Uterus (tissue), 4 donors: ENCODE results near the gene METTL21C. TPM values are rescaled to one million over a fixed set of nuclear protein-coding genes. Genes with fewer than 3 reads are reported as not detected.

Experiments used
- DNase-seq, 2 donors: peaks; one replicate each; pipeline ENCODE4 v3.0.0-alpha.2; 2019 to 2020
- H3K27ac ChIP-seq, 2 donors: fragments of 200-600 bp; sonication (generic); 1 replicate in 1 of 2; 2 replicates in 1 of 2; pipeline ENCODE4 v1.5.1; 2016 to 2018
- H3K27me3 ChIP-seq, 2 donors: fragments of 200-600 bp; sonication (generic); one replicate each; pipeline ENCODE4 v1.5.1; 2018 to 2019; ENCODE audit warnings: control low read depth in 1 of 2
- H3K36me3 ChIP-seq, 2 donors: fragments of 200-600 bp; sonication (generic); one replicate each; pipeline ENCODE4 v1.5.1; 2019; ENCODE audit warnings: control low read depth in 1 of 2
- H3K4me1 ChIP-seq, 2 donors: fragments of 200-600 bp; sonication (generic); one replicate each; pipeline ENCODE4 v1.5.1; 2018 to 2019; ENCODE audit warnings: control low read depth in 1 of 2
- H3K4me3 ChIP-seq, 2 donors: fragments of 200-600 bp; sonication (generic); 1 replicate in 1 of 2; 2 replicates in 1 of 2; pipeline ENCODE4 v1.5.1; 2018 to 2019; ENCODE audit warnings: mild to moderate bottlenecking in 1 of 2
- H3K9me3 ChIP-seq, 2 donors: fragments of 200-600 bp; sonication (generic); one replicate each; pipeline ENCODE4 v1.5.1; 2019; ENCODE audit warnings: control low read depth in 1 of 2
- CTCF ChIP-seq, 4 experiments: fragments of 200-600 bp in 2 of 4; fragments of 450-650 bp in 2 of 4; sonication (generic) in 2 of 4; IDR thresholded peaks; one replicate each; pipeline ENCODE4 v1.5.1; 2016 to 2019; ENCODE audit warnings: antibody characterized with exemption in 4 of 4, mild to moderate bottlenecking in 2 of 4, moderate library complexity in 1 of 4
- POLR2A ChIP-seq, 2 donors: fragments of 450-650 bp; IDR thresholded peaks; one replicate each; pipeline ENCODE4 v1.6.1; 2016; ENCODE audit warnings: antibody characterized with exemption in 2 of 2, mild to moderate bottlenecking in 1 of 2, moderate library complexity in 1 of 2
- intact Hi-C: fragments of 100-400 bp; cut with DNase I; formaldehyde crosslinking; loops from one replicate; pipeline ENCODE4 v1.15.1; 2023; ENCODE audit warnings: low total_unique reads
- total RNA-seq, 4 donors: library from RNA; depleted of rRNA in 3 of 4; stranded (reverse); fragments of >200 nt in 3 of 4; gene quantifications; one replicate each; pipeline versions ENCODE4 v1.1.0 to v1.2.4, GENCODE V29; 2014 to 2023
- donor health status: DM: yes; HTN: yes; CAD: no.

Gene METTL21C
- total RNA-seq, 4 donors from 2014 or later = 0.41 TPM; not detected in 3

- Histone ChIP-seq H3K27ac (no peak overlapping the region), H3K4me1 (no peaks in the 10 kb centered on the region), H3K36me3 (no peaks in the 10 kb centered on the region), H3K27me3 (no peaks in the 10 kb centered on the region), H3K4me3 (no peak overlapping the region), H3K9me3 (no peaks in the 10 kb centered on the region)
- TF ChIP-seq POLR2A (IDR thresholded peaks at IDR 0.05) = no peak
- TF ChIP-seq CTCF (IDR thresholded peaks at IDR 0.05) = no peak
- intact Hi-C loops = no loop called here
- DNase-seq = no peak
These were observed 1.6 kb downstream of the METTL21C start for GRCh38 chr13:102693250-102693649.

- no peak overlapping the region for H3K27ac ChIP-seq
- intact Hi-C loops = no loop called here
- H3K4me3 ChIP-seq = no peak overlapping the region
- no peak for TF ChIP-seq CTCF (IDR thresholded peaks at IDR 0.05)
- no peak for DNase-seq
- no peaks in the 10 kb centered on the region for H3K4me1 ChIP-seq
- H3K9me3 ChIP-seq = no peaks in the 10 kb centered on the region
- no peaks in the 10 kb centered on the region for H3K36me3 ChIP-seq
- H3K27me3 ChIP-seq = no peaks in the 10 kb centered on the region
These were observed 2.4 kb downstream of the METTL21C start for GRCh38 chr13:102692491-102692826.

GRCh38 chr13:102690883-102691282, 4.0 kb downstream of the METTL21C start:
- Histone ChIP-seq H3K27ac (no peak overlapping the region), H3K9me3 (no peaks in the 10 kb centered on the region), H3K27me3 (no peaks in the 10 kb centered on the region), H3K4me3 (no peak overlapping the region), H3K36me3 (no peaks in the 10 kb centered on the region), H3K4me1 (no peaks in the 10 kb centered on the region)
- no peak for DNase-seq
- intact Hi-C loops = no loop called here
- TF ChIP-seq CTCF (IDR thresholded peaks at IDR 0.05) = no peak
- no peak for TF ChIP-seq POLR2A (IDR thresholded peaks at IDR 0.05)

GRCh38 chr13:102688306-102688973, 6.4 kb downstream of the METTL21C start:
- intact Hi-C loops = no loop called here
- Histone ChIP-seq H3K9me3 (no peaks in the 10 kb centered on the region), H3K4me1 (no peaks in the 10 kb centered on the region), H3K27ac (no peak overlapping the region), H3K4me3 (no peak overlapping the region), H3K36me3 (no peaks in the 10 kb centered on the region), H3K27me3 (no peaks in the 10 kb centered on the region)
- no peak for TF ChIP-seq CTCF (IDR thresholded peaks at IDR 0.05)
- no peak for TF ChIP-seq POLR2A (IDR thresholded peaks at IDR 0.05)
- no peak for DNase-seq

GRCh38 chr13:102687520-102687919, 7.3 kb downstream of the METTL21C start:
- intact Hi-C loops = no loop called here
- Histone ChIP-seq H3K4me3 (no peak overlapping the region), H3K4me1 (no peaks in the 10 kb centered on the region), H3K36me3 (no peaks in the 10 kb centered on the region), H3K9me3 (no peaks in the 10 kb centered on the region), H3K27me3 (no peaks in the 10 kb centered on the region), H3K27ac (no peak overlapping the region)
- TF ChIP-seq CTCF (IDR thresholded peaks at IDR 0.05) = no peak
- no peak for TF ChIP-seq POLR2A (IDR thresholded peaks at IDR 0.05)
- DNase-seq = no peak
